Activated B cell treated with CpG ODN at 0.5 μM for 24 hours (primary cell): ENCODE data around the gene FAM98C. TPM values are rescaled to one million over a fixed set of nuclear protein-coding genes. Genes with fewer than 3 reads are reported as not detected.
"Not testable (repeated sequence)": the region's sequence is repeated elsewhere in the genome, so short reads cannot be mapped to it uniquely, and the experiment has no call there.

Source experiments
- ATAC-seq: fragments of 200-7000 bp; cut with Tn5 transposase; one replicate; pipeline ENCODE4 v1.10.0; 2021; ENCODE audit warnings: low read depth, mild to moderate bottlenecking, moderate library complexity
- CTCF ChIA-PET: fragments of 350-600 bp; sonication (Branson Sonifier 250); formaldehyde crosslinking; loops from one replicate; lab custom pipeline; 2021; ENCODE audit warnings: antibody characterized with exemption; lab: Charles Lee
- POLR2A ChIA-PET: fragments of 350-600 bp; sonication (Branson Sonifier 250); formaldehyde crosslinking; loops from one replicate; lab custom pipeline; 2021; ENCODE audit warnings: antibody characterized with exemption; lab: Charles Lee
- DNase-seq: peaks from one replicate; pipeline ENCODE4 v3.0.0; 2022
- H3K27ac Mint-ChIP-seq: one replicate; pipeline ENCODE4 v1.8.0; 2020; ENCODE audit warnings: mixed read lengths
- H3K27me3 Mint-ChIP-seq: one replicate; pipeline ENCODE4 v1.8.0; 2021; ENCODE audit warnings: mixed read lengths
- H3K36me3 Mint-ChIP-seq: one replicate; pipeline ENCODE4 v1.8.0; 2021; ENCODE audit warnings: low read depth, mixed read lengths
- H3K4me1 Mint-ChIP-seq: one replicate; pipeline ENCODE4 v1.8.0; 2021; ENCODE audit warnings: mixed read lengths
- H3K4me3 Mint-ChIP-seq: one replicate; pipeline ENCODE4 v1.8.0; 2020; ENCODE audit warnings: mild to moderate bottlenecking, mixed read lengths
- H3K9me3 Mint-ChIP-seq: one replicate; pipeline ENCODE4 v1.8.0; 2020; ENCODE audit warnings: mixed read lengths
- intact Hi-C: fragments of 100-400 bp; cut with micrococcal nuclease; formaldehyde crosslinking; loops from one replicate; pipeline ENCODE4 v1.15.1; 2024
- total RNA-seq: library from RNA; stranded (reverse); gene quantifications from 2 replicates; pipeline ENCODE4 v1.2.3, GENCODE V29; 2022
- TF ChIP-seq, protein P1 (sequence below): fragments of 200-600 bp; IDR thresholded peaks from one replicate; pipeline ENCODE4 v1.8.0; 2022; ENCODE audit warnings: antibody characterized with exemption, mild to moderate bottlenecking

Gene FAM98C
- total RNA-seq, 1 donor from 2014 or later: 40.0 TPM

DNA sequence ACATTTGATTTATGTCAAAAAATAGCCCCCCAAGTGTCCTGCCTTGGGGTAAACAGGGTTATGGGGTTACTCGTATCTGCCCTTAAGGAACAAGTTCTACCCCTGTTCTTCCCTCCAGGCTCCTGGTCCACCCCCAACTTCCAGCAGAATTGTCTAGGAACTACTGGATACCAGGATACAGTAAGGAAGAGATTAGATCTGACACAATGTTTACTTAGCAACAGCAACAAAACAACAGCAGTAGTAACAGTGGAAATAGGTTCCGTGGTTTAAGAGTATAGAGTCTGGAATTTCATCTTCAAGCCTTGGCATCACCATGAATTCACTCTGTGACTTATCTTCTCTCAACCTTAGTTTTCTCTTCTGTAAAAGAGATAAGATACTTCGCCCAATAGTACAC lies 1.7 kb upstream of the FAM98C start:
- POLR2A ChIA-PET: interaction anchor here (0.6 kb wide), 1 partner anchor 159 kb away, joined by 4 read pairs; no protein-coding TSS in a partner anchor
- DNase-seq (no peak), ATAC-seq (no peak)
- TF ChIP-seq, protein P1, sequence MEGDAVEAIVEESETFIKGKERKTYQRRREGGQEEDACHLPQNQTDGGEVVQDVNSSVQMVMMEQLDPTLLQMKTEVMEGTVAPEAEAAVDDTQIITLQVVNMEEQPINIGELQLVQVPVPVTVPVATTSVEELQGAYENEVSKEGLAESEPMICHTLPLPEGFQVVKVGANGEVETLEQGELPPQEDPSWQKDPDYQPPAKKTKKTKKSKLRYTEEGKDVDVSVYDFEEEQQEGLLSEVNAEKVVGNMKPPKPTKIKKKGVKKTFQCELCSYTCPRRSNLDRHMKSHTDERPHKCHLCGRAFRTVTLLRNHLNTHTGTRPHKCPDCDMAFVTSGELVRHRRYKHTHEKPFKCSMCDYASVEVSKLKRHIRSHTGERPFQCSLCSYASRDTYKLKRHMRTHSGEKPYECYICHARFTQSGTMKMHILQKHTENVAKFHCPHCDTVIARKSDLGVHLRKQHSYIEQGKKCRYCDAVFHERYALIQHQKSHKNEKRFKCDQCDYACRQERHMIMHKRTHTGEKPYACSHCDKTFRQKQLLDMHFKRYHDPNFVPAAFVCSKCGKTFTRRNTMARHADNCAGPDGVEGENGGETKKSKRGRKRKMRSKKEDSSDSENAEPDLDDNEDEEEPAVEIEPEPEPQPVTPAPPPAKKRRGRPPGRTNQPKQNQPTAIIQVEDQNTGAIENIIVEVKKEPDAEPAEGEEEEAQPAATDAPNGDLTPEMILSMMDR: no peak
- CTCF ChIA-PET: interaction anchor here (2.8 kb wide), 1 partner anchor 13 kb away, joined by 25 read pairs; the partner anchor contains the start of genes GGN and SPRED3
- H3K27me3 Mint-ChIP-seq: peaks cover 19% of the 10 kb centered on the region
- no peak overlapping the region for H3K4me3 Mint-ChIP-seq
- H3K27ac Mint-ChIP-seq: no peak overlapping the region
- intact Hi-C loops: loop anchor here (5.0 kb wide), 1 partner anchor 504 kb away; no protein-coding TSS in a partner anchor
- H3K4me1 Mint-ChIP-seq: peaks cover 25% of the 10 kb centered on the region
- no peaks in the 10 kb centered on the region for H3K9me3 Mint-ChIP-seq
- peaks cover 7% of the 10 kb centered on the region for H3K36me3 Mint-ChIP-seq

DNA sequence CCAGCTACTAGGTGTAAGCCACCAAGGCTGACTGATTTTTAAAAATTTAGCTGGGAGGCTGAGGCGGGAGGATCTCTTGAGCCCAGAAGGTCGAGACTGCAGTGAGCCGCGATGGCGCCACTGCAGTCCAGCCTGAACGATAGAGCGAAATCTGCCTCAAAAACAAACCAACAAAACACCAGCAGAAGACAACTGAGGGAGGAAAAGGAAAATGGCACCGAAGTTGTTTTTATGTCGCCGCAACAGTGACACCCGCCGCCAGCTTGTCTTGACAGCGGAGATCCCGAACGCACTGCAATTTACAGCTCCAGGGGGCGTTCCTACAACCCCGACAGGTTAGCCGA lies 298 bp upstream of the FAM98C start:
- intact Hi-C loops: loop anchor here (2.0 to 5.0 kb wide), 3 partner anchors 104 to 505 kb away; no protein-coding TSS in a partner anchor
- Mint-ChIP-seq H3K36me3 (peaks cover 15% of the 10 kb centered on the region), H3K27ac (peak overlapping the region; percentile 80), H3K4me1 (peaks cover 22% of the 10 kb centered on the region), H3K27me3 (peaks cover 6% of the 10 kb centered on the region), H3K4me3 (peak overlapping the region; percentile 91), H3K9me3 (no peaks in the 10 kb centered on the region)
- no peak for DNase-seq
- CTCF ChIA-PET: interaction anchor here (0.7 to 4.5 kb wide), 52 partner anchors 8 to 531 kb away, joined by 3 to 80 read pairs (median 4); partner anchors contain the start of genes ACTN4, EIF3K, GGN and MAP4K1
- POLR2A ChIA-PET: interaction anchor here (0.6 to 3.2 kb wide), 30 partner anchors 8 to 1033 kb away, joined by 3 to 45 read pairs (median 5); partner anchors contain the start of genes ACTN4, CATSPERG, ECH1 and EIF3K
- TF ChIP-seq, protein P1: no peak
- no peak for ATAC-seq

DNA sequence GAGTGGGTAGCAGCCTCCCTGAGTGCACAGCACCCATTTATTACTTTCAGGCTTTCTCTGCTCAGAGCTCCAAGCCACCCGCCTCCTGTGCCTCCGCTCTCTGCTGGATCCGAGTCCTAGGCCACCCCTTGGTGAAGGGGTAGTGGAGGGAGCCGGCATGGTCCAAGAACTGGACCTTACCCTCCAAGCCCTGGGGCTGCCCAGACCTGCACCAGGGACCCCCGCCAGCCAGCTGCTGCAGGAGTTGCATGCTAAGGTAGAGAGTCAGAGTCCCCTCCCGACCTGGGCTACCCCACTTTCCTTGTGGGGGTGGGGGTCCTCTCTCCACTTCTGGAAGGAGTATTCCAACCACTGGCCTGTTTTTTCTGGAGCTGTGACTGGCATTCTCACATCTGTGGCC lies 2.0 kb downstream of the FAM98C start:
- ATAC-seq: no peak
- Mint-ChIP-seq H3K4me3 (peak overlapping the region; percentile 91), H3K36me3 (peaks cover 27% of the 10 kb centered on the region), H3K27me3 (no peaks in the 10 kb centered on the region), H3K27ac (no peak overlapping the region), H3K9me3 (no peaks in the 10 kb centered on the region), H3K4me1 (peaks cover 22% of the 10 kb centered on the region)
- CTCF ChIA-PET: interaction anchor here (2.3 to 4.5 kb wide), 4 partner anchors 21 to 483 kb away, joined by 14 to 80 read pairs (median 26); partner anchors contain the start of genes PSMD8 and RASGRP4
- POLR2A ChIA-PET: interaction anchor here (1.0 to 3.2 kb wide), 2 partner anchors 22 to 26 kb away, joined by 3 to 31 read pairs; partner anchors contain the start of gene RASGRP4
- intact Hi-C loops: loop anchor here (5.0 kb wide), 1 partner anchor 508 kb away; no protein-coding TSS in a partner anchor
- DNase-seq: no peak
- TF ChIP-seq, protein P1: no peak

DNA sequence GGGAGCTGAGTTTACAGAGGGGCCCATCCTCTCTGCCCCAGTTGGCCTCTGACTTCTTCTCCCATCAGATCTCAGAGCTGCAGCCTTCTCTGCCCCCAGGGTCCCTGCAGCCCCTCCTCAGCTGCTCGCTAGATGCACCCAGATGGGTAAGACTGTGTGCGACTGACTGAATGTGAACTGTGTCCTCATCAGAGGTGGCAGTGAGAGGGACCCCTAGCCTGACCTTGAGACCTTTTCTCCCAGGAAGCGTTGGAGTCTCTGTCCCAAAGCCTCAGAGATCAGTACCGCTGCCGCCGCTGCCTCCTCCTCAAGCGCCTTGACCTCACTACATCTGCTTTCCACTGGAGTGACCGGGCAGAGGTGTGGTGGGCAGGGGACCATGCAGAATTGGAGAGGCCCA lies 2.4 kb downstream of the FAM98C start:
- no peak for DNase-seq
- Mint-ChIP-seq H3K27me3 (no peaks in the 10 kb centered on the region), H3K27ac (no peak overlapping the region), H3K4me1 (peaks cover 22% of the 10 kb centered on the region), H3K9me3 (no peaks in the 10 kb centered on the region), H3K36me3 (peaks cover 27% of the 10 kb centered on the region), H3K4me3 (peak overlapping the region; percentile 41)
- POLR2A ChIA-PET: interaction anchor here (0.6 to 3.2 kb wide), 4 partner anchors 22 to 1029 kb away, joined by 3 to 31 read pairs (median 3); partner anchors contain the start of gene RASGRP4
- no peak for ATAC-seq
- CTCF ChIA-PET: interaction anchor here (3.3 to 4.5 kb wide), 2 partner anchors 20 to 230 kb away, joined by 29 to 80 read pairs; partner anchors contain the start of gene RASGRP4
- intact Hi-C loops: no loop called here
- TF ChIP-seq, protein P1: no peak

DNA sequence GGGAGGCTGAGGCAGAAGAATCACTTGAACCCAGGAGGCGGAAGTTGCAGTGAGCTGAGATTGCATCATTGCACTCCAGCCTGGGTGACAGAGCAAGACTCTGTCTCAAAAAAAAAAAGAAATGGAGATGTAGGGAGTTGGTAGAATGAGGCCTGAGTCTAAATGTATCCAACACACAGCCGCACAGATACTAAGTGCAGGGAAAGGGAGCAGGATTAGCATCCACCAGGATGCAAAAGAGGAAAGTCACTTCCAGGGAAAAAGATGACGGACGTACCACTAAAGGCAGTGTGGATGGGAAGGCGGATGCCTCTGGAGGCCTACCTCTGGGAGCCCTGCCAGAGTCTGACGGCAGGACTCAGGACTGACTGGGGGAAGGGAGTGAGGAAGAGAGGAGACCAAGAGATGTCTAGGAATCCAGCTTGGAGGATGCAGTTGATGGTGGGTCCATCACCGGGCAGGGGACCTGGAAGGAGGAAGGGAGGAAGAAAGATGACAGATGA lies 6.8 kb downstream of the FAM98C start:
- DNase-seq (no peak), ATAC-seq (no peak)
- ChIA-PET CTCF (no interaction called here), POLR2A (interaction anchor here (2.4 kb wide), 1 partner anchor 15 kb away, joined by 6 read pairs; no protein-coding TSS in a partner anchor)
- no peaks in the 10 kb centered on the region for H3K27me3 Mint-ChIP-seq
- H3K4me1 Mint-ChIP-seq: peaks cover 4% of the 10 kb centered on the region
- intact Hi-C loops: no loop called here
- no peak overlapping the region for H3K4me3 Mint-ChIP-seq
- no peaks in the 10 kb centered on the region for H3K9me3 Mint-ChIP-seq
- TF ChIP-seq, protein P1: no peak
- peaks cover 27% of the 10 kb centered on the region for H3K36me3 Mint-ChIP-seq
- no peak overlapping the region for H3K27ac Mint-ChIP-seq

DNA sequence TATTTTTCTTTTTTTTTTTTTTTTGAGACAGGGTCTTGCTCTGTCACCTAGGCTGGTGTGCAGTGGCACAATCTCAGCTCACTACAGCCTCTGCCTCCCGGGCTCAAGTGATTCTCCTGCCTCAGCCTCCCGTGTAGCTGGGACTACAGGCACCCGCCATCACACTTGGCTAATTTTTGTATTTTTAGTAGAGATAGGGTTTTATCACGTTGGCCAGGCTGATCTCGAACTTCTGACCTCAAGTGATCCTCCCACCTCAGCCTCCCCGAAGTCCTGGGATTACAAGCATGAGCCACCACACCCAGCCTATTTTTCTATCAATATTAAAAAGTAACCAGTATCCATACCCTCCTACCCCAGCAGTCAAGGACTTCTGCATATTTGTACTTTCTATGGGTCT lies 7.5 kb downstream of the FAM98C start:
- CTCF ChIA-PET, H3K27ac Mint-ChIP-seq: not testable (repeated sequence)

More for the DNA sequence above, 7.5 kb downstream of the FAM98C start:
- POLR2A ChIA-PET: interaction anchor here (2.4 kb wide), 1 partner anchor 15 kb away, joined by 6 read pairs; no protein-coding TSS in a partner anchor
- H3K4me1 Mint-ChIP-seq, DNase-seq, H3K27me3 Mint-ChIP-seq, H3K9me3 Mint-ChIP-seq, H3K4me3 Mint-ChIP-seq, ATAC-seq, intact Hi-C loops: not testable (repeated sequence)
- H3K36me3 Mint-ChIP-seq: peaks cover 22% of the 10 kb centered on the region
